Caco-2 (cell line): ENCODE data around the gene ZSWIM8. TPM values are rescaled to one million over a fixed set of nuclear protein-coding genes. Genes with fewer than 3 reads are reported as not detected.

Experiments
- BruUV-seq: library from RNA; stranded (reverse); fragments of 400-500 nt; replicated peaks from 2 replicates; lab custom pipeline; 2021; lab: Mats Ljungman, UMichigan
- CTCF ChIA-PET: fragments of 300-600 bp; sonication (Branson Sonifier 250); formaldehyde crosslinking; loops from one replicate; lab custom pipeline; 2022; ENCODE audit warnings: antibody characterized with exemption; lab: Charles Lee
- POLR2A ChIA-PET: fragments of 300-600 bp; sonication (Branson Sonifier 250); formaldehyde crosslinking; loops from one replicate; lab custom pipeline; 2022; ENCODE audit warnings: antibody characterized with exemption; lab: Charles Lee
- DNase-seq, 2 experiments: peaks; one replicate each; pipeline versions ENCODE4 v3.0.0 to v3.0.0-alpha.2; 2020 to 2022
- H3K27me3 ChIP-seq: replicated peaks from 2 replicates; pipeline ENCODE4 v1.6.0; 2011; ENCODE audit warnings: low read length; ENCODE audit not compliant: control insufficient read depth, insufficient read depth
- H3K36me3 ChIP-seq: 2 replicates; pipeline ENCODE4 v1.5.1; 2011; ENCODE audit warnings: low read length; ENCODE audit not compliant: control insufficient read depth, insufficient read depth
- H3K4me1 ChIP-seq: fragments of 250-450 bp; sonication (Bioruptor Pico); 2 replicates; pipeline ENCODE4 v1.5.1; 2020; ENCODE audit warnings: mild to moderate bottlenecking
- H3K4me3 ChIP-seq: 2 replicates; pipeline ENCODE4 v1.5.1; 2011; ENCODE audit warnings: low read depth, mild to moderate bottlenecking, control low read depth, low read length
- H3K9me3 ChIP-seq: fragments of 250-450 bp; sonication (Bioruptor Pico); 2 replicates; pipeline ENCODE4 v1.5.1; 2020; ENCODE audit warnings: mild to moderate bottlenecking, moderate library complexity
- H3K27ac Mint-ChIP-seq: one replicate; pipeline ENCODE4 v1.8.0; 2022; ENCODE audit warnings: mixed read lengths; ENCODE audit not compliant: unreplicated experiment
- H3K27me3 Mint-ChIP-seq: one replicate; pipeline ENCODE4 v1.8.0; 2022; ENCODE audit warnings: mixed read lengths; ENCODE audit not compliant: insufficient read depth, unreplicated experiment
- H3K36me3 Mint-ChIP-seq: one replicate; pipeline ENCODE4 v1.8.0; 2022; ENCODE audit warnings: mild to moderate bottlenecking, mixed read lengths; ENCODE audit not compliant: insufficient read depth, unreplicated experiment
- H3K4me1 Mint-ChIP-seq: one replicate; pipeline ENCODE4 v1.8.0; 2022; ENCODE audit warnings: low read depth, mixed read lengths; ENCODE audit not compliant: unreplicated experiment
- H3K4me3 Mint-ChIP-seq: one replicate; pipeline ENCODE4 v1.8.0; 2022; ENCODE audit warnings: mild to moderate bottlenecking, moderate library complexity, mixed read lengths; ENCODE audit not compliant: unreplicated experiment
- H3K9me3 Mint-ChIP-seq: one replicate; pipeline ENCODE4 v1.8.0; 2022; ENCODE audit warnings: mixed read lengths; ENCODE audit not compliant: unreplicated experiment
- CTCF ChIP-seq, 2 experiments: fragments of 200-600 bp in 1 of 2; IDR thresholded peaks; 1 replicate in 1 of 2; 2 replicates in 1 of 2; pipeline versions ENCODE4 v1.5.1 to v1.8.0; 2011 to 2022; ENCODE audit warnings: antibody characterized with exemption in 1 of 2, control low read depth in 1 of 2, inconsistent platforms in 1 of 2, low read depth in 1 of 2, low read length in 1 of 2, mild to moderate bottlenecking in 1 of 2, moderate library complexity in 1 of 2; ENCODE audit not compliant: insufficient read depth in 1 of 2, severe bottlenecking in 1 of 2, unreplicated experiment in 1 of 2
- intact Hi-C: fragments of 100-400 bp; cut with micrococcal nuclease; formaldehyde crosslinking; loops from one replicate; pipeline ENCODE4 v1.10.0; 2022; ENCODE audit not compliant: unreplicated experiment
- total RNA-seq: library from RNA; stranded (reverse); gene quantifications from 2 replicates; pipeline ENCODE4 v1.2.3, GENCODE V29; 2022

The ZSWIM8 gene
- total RNA-seq, 1 experiment from 2014 or later = 103 TPM

GRCh38 chr10:73746721-73747120 is 38.7 kb upstream of the ZSWIM8 start:
- Histone ChIP-seq H3K36me3 (no peaks in the 10 kb centered on the region; the same call in 1 of the 2 replicates), H3K4me3 (no peak overlapping the region), H3K27me3 (no peaks in the 10 kb centered on the region), H3K4me1 (peaks cover 6% of the 10 kb centered on the region; the same call in 1 of the 2 replicates), H3K9me3 (no peaks in the 10 kb centered on the region)
- H3K27me3 Mint-ChIP-seq = no peaks in the 10 kb centered on the region
- peaks cover 6% of the 10 kb centered on the region for H3K4me1 Mint-ChIP-seq
- no peak for TF ChIP-seq CTCF (IDR thresholded peaks at IDR 0.05; ENCODE audit: insufficient read depth in 1 of 2, low read depth in 1 of 2, low read length in 1 of 2, severe bottlenecking in 1 of 2, unreplicated experiment in 1 of 2)
- H3K27ac Mint-ChIP-seq = no peak overlapping the region
- ChIA-PET POLR2A (no interaction called here), CTCF (interaction anchor here (0.7 kb wide), 1 partner anchor 155 kb away, joined by 4 read pairs; no protein-coding TSS in a partner anchor)
- DNase-seq = no peak
- H3K4me3 Mint-ChIP-seq = no peak overlapping the region
- intact Hi-C loops = no loop called here
- H3K36me3 Mint-ChIP-seq = peaks cover 76% of the 10 kb centered on the region
- BruUV-seq = TSS peak; percentile 0
- H3K9me3 Mint-ChIP-seq = no peaks in the 10 kb centered on the region

- H3K4me3 Mint-ChIP-seq = no peak overlapping the region
- Histone ChIP-seq H3K36me3 (no peaks in the 10 kb centered on the region; the same call in 1 of the 2 replicates), H3K4me1 (no peaks in the 10 kb centered on the region; the same call in 1 of the 2 replicates), H3K9me3 (no peaks in the 10 kb centered on the region), H3K4me3 (no peak overlapping the region), H3K27me3 (no peaks in the 10 kb centered on the region)
- no peak for TF ChIP-seq CTCF (IDR thresholded peaks at IDR 0.05; ENCODE audit: insufficient read depth in 1 of 2, low read depth in 1 of 2, low read length in 1 of 2, severe bottlenecking in 1 of 2, unreplicated experiment in 1 of 2)
- no peaks in the 10 kb centered on the region for H3K9me3 Mint-ChIP-seq
- intact Hi-C loops = no loop called here
- no peaks in the 10 kb centered on the region for H3K27me3 Mint-ChIP-seq
- no peaks in the 10 kb centered on the region for H3K4me1 Mint-ChIP-seq
- no peak for DNase-seq
- POLR2A ChIA-PET = no interaction called here
- no TSS peak for BruUV-seq
- CTCF ChIA-PET = no interaction called here
- no peak overlapping the region for H3K27ac Mint-ChIP-seq
- H3K36me3 Mint-ChIP-seq = peaks cover 84% of the 10 kb centered on the region
Measured at GRCh38 chr10:73750819-73751218, 34.6 kb upstream of the ZSWIM8 start.

GRCh38 chr10:73756183-73756582 is 29.2 kb upstream of the ZSWIM8 start:
- H3K9me3 ChIP-seq = no peaks in the 10 kb centered on the region
- H3K4me3 ChIP-seq = no peak overlapping the region
- DNase-seq = no peak
- no TSS peak for BruUV-seq
- H3K4me1 ChIP-seq = peaks cover 12% of the 10 kb centered on the region
- CTCF ChIA-PET = no interaction called here
- no peaks in the 10 kb centered on the region for H3K27me3 ChIP-seq
- H3K4me1 Mint-ChIP-seq = peaks cover 18% of the 10 kb centered on the region
- POLR2A ChIA-PET = no interaction called here
- no peaks in the 10 kb centered on the region for H3K27me3 Mint-ChIP-seq
- H3K36me3 ChIP-seq = 0 out of 2 replicates have a peak, but pooled peaks cover 4% of the 10 kb centered on the region
- H3K27ac Mint-ChIP-seq = no peak overlapping the region
- H3K4me3 Mint-ChIP-seq = no peak overlapping the region
- no peaks in the 10 kb centered on the region for H3K9me3 Mint-ChIP-seq
- H3K36me3 Mint-ChIP-seq = peaks cover 78% of the 10 kb centered on the region
- intact Hi-C loops = no loop called here
- TF ChIP-seq CTCF (IDR thresholded peaks at IDR 0.05; ENCODE audit: insufficient read depth in 1 of 2, low read depth in 1 of 2, low read length in 1 of 2, severe bottlenecking in 1 of 2, unreplicated experiment in 1 of 2) = no peak
